Raji (cell line): ENCODE data around the gene ELAC2.

Source experiments
- POLR2A ChIP-seq: IDR thresholded peaks from 2 replicates; pipeline ENCODE4 v1.6.1; 2011; ENCODE audit warnings: low read depth, low read length, control low read depth; ENCODE audit not compliant: insufficient read depth

The ELAC2 gene, protein sequence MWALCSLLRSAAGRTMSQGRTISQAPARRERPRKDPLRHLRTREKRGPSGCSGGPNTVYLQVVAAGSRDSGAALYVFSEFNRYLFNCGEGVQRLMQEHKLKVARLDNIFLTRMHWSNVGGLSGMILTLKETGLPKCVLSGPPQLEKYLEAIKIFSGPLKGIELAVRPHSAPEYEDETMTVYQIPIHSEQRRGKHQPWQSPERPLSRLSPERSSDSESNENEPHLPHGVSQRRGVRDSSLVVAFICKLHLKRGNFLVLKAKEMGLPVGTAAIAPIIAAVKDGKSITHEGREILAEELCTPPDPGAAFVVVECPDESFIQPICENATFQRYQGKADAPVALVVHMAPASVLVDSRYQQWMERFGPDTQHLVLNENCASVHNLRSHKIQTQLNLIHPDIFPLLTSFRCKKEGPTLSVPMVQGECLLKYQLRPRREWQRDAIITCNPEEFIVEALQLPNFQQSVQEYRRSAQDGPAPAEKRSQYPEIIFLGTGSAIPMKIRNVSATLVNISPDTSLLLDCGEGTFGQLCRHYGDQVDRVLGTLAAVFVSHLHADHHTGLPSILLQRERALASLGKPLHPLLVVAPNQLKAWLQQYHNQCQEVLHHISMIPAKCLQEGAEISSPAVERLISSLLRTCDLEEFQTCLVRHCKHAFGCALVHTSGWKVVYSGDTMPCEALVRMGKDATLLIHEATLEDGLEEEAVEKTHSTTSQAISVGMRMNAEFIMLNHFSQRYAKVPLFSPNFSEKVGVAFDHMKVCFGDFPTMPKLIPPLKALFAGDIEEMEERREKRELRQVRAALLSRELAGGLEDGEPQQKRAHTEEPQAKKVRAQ

DNA sequence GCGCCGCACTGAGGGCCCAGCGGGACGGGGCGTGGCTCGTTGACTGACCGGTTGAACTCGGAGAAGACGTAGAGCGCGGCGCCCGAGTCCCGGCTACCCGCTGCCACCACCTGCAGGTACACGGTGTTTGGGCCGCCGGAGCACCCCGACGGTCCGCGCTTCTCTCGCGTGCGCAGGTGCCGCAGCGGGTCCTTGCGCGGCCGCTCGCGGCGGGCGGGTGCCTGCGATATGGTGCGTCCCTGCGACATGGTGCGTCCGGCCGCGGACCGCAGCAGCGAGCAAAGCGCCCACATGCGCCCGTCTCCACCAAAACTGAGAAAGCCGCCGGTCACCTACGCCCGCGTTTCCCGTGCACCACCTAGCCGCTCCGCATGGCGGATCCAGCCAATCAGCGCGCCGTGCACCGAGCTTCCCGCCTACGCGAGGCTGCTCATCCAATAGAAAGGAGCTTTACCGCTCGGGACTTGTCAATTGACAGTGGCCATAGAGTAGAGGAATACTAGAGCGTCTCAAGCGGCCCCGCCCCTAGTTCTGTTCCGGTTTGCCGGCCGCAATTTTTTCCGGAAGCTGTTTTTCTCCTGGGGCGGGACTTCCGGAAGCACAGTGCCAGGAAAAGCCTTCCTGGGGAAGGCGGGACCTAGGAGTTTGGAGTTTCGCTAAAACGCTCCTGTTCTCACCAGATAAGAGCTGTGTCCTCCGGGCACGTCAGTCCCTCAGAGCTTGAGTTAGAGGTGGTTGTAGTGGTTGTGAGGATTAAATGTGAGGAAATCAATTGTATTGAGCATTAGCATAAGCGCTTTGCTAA, at the start of gene ELAC2:
ELAC2 (minus strand) TSS at position 373 of the 805 bp plus-strand sequence; CDS start at position 293, 80 bp downstream.
- peak; percentile 90 for TF ChIP-seq POLR2A

DNA sequence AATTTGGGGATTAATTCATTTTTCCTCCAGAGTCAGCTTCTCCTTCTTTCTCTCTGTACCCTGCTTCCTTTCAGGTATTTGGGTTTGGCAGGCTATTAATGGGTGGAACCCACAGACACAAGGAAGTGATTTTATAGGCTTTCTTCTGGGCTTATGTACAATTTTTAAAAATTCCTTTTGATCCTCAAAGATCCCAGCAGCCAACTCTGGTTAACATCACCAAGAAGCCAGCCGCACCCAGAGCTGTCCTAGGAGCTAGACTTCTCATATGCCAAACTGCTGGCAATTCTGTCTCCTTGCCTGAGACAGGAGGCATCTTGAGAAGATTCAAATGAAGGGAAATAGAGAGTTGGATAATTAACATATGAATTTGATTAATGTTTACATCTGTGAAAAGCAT, 47.2 kb upstream of the ELAC2 start:
- no peak for TF ChIP-seq POLR2A

DNA sequence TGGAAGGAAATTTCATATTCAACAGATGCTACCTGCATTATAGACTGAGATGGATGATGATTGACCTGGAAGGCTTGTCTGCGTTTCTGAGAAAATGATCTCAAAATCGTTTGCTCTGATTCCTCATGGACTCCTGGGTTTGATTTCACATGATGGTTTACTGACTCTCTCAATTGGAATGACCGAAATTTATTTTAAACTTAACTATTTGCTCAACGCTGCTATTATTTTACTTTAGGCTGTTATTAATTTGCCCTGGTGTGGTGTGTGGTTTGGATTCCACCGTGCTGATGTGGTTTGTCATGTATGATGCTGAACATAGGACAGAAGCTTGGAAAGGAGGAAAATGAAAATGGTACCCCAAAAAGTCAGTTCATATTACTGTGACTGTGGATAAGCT, 37.3 kb upstream of the ELAC2 start:
- no peak for TF ChIP-seq POLR2A

DNA sequence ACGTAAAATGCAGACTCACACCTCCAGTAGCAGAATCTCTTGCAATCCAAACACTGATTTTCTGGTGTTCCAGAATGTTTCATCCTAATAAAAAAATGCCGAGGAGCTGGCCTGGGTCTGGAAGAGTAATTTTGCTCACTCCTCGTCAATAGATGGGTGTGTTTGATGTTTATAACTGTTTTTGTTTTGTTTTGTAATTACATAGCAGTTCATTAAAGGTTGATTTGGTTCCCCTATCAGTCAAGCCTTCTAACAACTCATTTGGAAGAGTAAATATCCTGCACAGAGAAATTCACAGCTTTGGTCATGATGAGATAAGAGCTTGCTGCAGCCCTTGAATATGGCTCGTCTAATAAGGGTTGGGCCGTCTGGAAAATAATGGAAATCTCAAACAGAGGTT, 36.8 kb upstream of the ELAC2 start:
- TF ChIP-seq POLR2A, result no peak

DNA sequence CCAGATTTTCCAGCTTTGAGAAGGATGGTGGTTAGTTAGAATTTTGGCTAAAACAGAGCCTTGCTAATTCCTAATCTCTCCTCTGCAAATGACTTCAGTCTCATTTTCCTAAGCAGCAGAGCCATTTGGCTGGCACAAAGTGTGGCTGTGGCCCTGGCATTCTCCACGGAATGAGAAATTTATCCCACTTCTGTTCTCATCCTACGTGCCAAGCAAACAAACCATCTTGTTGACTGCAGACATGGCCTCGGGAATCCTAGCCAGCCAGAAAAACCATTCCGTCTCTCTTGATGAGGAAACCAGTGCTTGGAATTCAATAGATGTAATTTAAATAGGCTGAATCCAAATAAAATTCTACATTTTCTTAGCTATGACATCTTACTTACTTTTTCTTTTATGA, 34.1 kb upstream of the ELAC2 start:
- no peak for TF ChIP-seq POLR2A

DNA sequence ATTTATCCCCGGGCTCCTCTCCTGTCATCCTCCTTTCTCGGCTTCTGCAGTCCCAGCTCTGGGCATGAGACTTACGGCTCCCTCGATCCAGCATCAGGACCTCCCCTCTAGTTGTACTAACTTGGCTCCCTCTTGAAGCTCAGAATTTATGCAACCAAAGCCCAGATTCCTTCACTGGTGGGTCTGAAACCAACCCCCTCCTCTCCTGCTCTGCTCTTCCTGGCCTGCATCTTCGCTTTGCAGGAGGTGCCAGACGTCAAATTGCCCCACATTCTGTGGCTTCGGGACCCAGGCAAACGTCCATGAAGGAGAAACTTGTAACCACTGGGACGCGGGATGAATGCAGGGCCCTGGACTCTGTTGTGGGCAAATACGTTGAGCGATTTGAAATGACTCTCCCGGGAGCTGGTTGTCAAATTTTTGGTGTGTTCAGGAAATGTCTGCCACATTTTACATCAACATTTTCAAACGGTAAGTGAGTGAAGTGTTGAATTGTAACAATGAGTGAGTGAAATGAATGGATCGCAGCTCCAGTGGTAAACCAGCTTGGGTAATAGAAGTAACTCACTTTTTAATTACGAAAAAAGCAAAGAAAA, 29.3 kb upstream of the ELAC2 start:
- TF ChIP-seq POLR2A, result no peak

DNA sequence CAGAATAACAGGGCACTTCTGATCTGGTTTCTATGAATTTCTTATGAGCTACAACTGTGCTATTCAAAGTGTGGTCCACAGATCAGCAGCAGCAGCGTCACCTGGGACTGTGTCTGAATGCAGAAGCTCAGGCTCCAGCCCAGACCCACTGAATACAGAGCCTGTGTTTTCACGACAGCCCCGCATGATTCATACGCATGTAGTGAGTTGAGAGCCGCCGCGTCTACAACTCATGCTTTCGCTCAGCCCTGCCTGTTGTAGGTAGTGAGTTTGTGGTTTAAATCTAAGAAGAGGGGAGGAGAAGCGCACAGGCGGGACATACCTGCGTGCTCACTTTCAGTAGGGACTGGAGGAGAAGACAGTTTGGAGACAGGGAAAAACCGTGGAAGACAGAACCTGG, 28.5 kb upstream of the ELAC2 start:
- no peak for TF ChIP-seq POLR2A

DNA sequence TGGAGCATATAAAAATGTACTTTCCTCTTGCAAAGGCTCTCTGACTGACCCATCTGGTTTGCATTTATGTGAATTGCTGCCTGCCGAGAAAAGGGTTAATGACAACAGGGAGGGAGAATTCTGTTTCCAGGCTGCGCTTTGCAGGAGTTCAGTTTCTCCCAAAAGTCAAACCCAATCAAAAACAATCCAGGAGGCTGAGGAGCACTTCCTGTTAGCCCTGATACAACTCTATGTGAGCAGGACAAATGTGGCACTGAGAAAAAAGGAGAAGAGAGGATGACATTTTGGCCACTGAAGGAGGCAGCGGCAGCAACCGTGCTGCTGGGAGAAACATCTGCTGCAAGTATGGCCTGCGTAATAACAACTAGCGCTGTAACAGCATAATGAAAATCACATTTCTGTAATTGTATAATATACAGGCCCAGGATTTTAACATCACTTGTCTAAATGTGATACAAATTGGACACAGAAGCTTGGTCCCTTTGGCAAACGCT, 26.8 kb upstream of the ELAC2 start:
- TF ChIP-seq POLR2A, result no peak

DNA sequence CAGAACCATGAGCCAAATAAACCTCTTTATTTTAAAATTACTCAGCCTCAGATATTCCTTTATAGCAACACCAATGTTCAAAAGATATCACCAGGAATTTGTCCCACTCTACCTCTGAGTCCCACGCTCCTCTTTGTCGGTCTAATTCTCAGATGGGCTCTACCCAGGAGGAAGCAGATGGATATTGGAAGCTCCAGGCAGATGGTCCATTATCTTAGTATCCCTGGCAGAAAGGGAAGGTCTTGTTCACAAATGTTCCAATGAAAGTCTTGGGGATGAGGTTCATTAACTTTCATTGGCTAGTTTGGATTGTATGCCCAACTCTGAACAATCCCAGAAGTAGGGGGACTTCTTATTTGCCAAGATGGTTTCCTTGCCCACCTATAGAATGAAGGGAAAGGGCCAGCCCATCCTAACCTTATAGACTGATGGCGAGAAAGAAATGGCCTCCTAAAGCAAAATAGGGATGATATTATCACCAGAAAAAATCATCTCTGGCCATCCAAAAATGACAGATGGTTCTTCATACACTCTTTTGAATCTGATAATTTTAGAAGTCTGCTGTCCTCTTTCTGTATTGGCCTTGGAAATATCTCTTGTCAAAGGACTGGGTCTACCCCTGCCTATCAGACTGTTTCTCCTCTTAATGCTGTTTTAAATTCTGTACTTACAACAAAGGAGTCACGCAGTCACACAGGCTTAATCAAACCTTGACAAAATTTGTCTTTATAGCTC, 21.3 kb upstream of the ELAC2 start:
- no peak for TF ChIP-seq POLR2A

DNA sequence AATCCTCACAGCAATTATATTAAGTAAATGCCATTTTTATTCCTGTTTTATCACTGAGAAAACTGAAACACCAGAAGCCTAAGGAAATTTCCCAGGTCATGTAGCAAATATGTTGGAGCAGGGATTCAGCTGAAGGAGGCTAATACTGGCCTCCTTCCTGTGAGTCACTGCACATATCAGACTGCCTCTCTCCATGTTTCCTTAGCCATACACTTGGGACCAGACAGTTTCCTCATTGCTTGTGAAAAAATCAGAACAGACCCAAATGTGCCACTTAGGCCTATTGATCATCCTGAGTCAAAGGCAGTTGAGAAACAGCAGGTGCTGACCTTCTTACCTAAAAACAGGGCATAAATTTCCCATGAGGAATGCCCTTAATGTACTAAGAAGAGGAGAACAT, 18.9 kb upstream of the ELAC2 start:
- no peak for TF ChIP-seq POLR2A

DNA sequence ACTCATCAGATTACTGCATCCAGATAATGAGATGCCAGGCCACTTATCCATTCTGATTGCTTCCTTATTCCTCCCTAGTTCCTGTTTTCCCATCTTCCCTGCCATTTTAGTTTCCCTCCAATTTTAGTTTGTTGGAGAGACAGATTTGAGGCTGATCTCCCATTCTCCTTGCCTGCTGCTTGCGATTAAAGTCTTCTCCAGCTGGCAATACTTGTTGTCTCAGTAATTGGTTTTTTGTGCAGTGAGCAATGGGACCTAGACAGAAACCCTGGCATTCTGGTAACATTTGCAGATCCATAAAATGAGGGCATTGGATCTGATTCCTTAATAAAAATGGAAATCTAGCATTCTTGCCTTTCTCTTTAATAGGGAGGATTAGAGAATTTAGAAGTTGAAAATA, 17.6 kb upstream of the ELAC2 start:
- TF ChIP-seq POLR2A, result no peak

DNA sequence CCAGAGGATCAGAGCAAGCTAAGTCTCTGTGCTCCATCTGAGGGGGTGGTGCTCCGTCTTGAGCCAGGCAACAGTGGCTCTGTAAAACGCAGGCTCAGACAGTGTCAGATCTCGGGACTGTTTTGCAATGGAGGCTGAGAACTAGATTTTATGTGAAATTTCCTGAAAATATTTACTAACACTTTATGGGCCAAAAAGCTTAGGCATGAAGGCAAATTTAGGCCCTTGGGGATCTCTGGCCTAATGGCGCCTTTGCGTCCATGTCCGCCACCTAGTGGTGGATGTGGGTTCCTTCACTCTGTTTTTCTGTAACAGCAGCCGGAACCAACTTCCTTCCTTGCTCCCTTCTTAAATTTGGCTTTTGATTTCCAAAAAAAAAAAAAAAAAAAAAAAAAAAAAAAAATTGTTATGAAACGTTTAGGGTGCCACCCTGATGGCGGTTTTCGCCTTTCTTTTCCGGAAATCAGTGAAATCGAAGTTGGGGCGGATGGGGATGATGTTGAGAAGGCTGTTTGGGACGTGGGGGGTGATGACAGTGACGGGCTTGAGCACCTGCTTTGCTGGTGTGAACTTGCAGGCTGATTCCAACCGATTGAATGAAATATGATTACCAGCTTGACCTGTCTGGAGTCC, 14.0 kb upstream of the ELAC2 start:
- TF ChIP-seq POLR2A, result no peak

DNA sequence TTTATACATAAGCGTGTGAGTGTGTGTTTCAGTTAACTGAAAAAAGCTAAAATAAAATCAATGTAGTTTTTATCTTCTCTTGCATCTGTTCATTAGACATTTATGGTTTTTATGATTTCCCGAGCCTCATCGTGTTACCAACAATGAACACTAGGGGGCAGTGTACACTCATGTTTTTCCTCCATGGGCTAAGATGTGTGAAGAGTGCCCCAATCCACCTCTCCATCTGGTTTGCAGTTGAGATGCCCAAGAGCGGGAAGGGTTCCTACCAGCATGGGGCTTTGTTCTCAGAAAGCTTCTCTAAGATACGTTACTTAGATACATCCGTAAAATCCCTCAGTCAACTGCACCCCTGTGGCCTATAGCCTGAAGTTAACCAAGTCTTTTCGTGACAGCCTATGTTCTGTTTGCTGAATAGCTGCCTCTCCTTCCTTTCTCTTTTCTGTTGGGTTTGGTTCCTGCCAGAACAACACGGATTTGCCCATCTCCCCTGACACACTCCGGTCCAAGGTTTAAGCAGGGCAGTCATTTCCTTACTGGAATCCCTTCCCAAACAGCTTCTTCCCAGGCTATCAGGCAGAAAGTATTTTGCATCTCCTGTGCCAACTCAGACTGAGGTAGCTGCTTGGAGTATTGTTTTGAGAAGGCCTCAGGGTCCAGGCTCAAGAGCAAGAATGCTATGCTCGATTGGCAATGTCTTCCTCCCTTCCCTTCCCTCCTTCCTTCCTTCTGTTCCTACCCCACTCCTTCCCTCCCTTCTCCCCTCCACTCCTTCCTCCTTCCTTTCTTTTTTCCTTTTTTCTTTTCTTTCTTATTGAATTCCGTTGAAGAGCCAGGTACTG, 12.9 kb upstream of the ELAC2 start:
- no peak for TF ChIP-seq POLR2A
